Peyer's patch (tissue), 4 donors: ENCODE measurements around the gene IL18R1. TPM values are rescaled to one million over a fixed set of nuclear protein-coding genes. Genes with fewer than 3 reads are reported as not detected.
A peak's percentile ranks its signal among the peaks of the same experiment; 100 is the strongest.

Source experiments
- DNase-seq, 3 donors: peaks; one replicate each; pipeline ENCODE4 v3.0.0-alpha.2; 2017 to 2019
- H3K27ac ChIP-seq, 4 donors: fragments of 200-600 bp; sonication (generic); one replicate each; pipeline ENCODE4 v1.5.1; 2016 to 2019
- H3K27me3 ChIP-seq, 2 donors: fragments of 200-600 bp; sonication (generic); one replicate each; pipeline ENCODE4 v1.5.1; 2019
- H3K36me3 ChIP-seq, 3 donors: fragments of 200-600 bp; sonication (generic); one replicate each; pipeline ENCODE4 v1.5.1; 2016 to 2019
- H3K4me1 ChIP-seq, 4 donors: fragments of 200-600 bp; sonication (generic); one replicate each; pipeline ENCODE4 v1.5.1; 2016 to 2019
- H3K4me3 ChIP-seq, 4 donors: fragments of 200-600 bp; sonication (generic); 1 replicate in 3 of 4; 2 replicates in 1 of 4; pipeline ENCODE4 v1.5.1; 2016 to 2019; ENCODE audit warnings: mild to moderate bottlenecking in 1 of 4
- H3K9me3 ChIP-seq, 4 donors: fragments of 200-600 bp; sonication (generic); one replicate each; pipeline ENCODE4 v1.5.1; 2016 to 2019; ENCODE audit warnings: mild to moderate bottlenecking in 1 of 4
- POLR2A ChIP-seq, 2 donors: fragments of 450-650 bp; IDR thresholded peaks; one replicate each; pipeline ENCODE4 v1.5.1; 2017; ENCODE audit warnings: antibody characterized with exemption in 2 of 2, mild to moderate bottlenecking in 2 of 2, moderate library complexity in 2 of 2
- total RNA-seq, 4 donors: library from RNA; depleted of rRNA; stranded (reverse); fragments of >200 nt; gene quantifications; one replicate each; pipeline ENCODE4 v1.1.0, GENCODE V29; 2016
- TF ChIP-seq, protein P1 (sequence below), 6 experiments: fragments of 450-650 bp in 4 of 6; fragments of 200-600 bp in 2 of 6; sonication (generic) in 1 of 6; IDR thresholded peaks; one replicate each; pipeline ENCODE4 v1.5.1; 2017 to 2019; ENCODE audit warnings: antibody characterized with exemption in 6 of 6, mild to moderate bottlenecking in 3 of 6, moderate library complexity in 1 of 6

IL18R1 gene
- total RNA-seq, 4 donors from 2014 or later = 3.6 to 20.6 (median 12.9) TPM

GRCh38 chr2:102366406-102367112, 11.0 kb downstream of the IL18R1 start:
- Histone ChIP-seq H3K4me1 (no peaks in the 10 kb centered on the region), H3K36me3 (no peaks in the 10 kb centered on the region), H3K4me3 (no peak overlapping the region), H3K9me3 (peaks cover 0 to 6% (median 2%) of the 10 kb centered on the region in 4 donors), H3K27ac (peak overlapping the region; percentile 59 to 80 (median 74)), H3K27me3 (no peaks in the 10 kb centered on the region)
- TF ChIP-seq, protein P1, sequence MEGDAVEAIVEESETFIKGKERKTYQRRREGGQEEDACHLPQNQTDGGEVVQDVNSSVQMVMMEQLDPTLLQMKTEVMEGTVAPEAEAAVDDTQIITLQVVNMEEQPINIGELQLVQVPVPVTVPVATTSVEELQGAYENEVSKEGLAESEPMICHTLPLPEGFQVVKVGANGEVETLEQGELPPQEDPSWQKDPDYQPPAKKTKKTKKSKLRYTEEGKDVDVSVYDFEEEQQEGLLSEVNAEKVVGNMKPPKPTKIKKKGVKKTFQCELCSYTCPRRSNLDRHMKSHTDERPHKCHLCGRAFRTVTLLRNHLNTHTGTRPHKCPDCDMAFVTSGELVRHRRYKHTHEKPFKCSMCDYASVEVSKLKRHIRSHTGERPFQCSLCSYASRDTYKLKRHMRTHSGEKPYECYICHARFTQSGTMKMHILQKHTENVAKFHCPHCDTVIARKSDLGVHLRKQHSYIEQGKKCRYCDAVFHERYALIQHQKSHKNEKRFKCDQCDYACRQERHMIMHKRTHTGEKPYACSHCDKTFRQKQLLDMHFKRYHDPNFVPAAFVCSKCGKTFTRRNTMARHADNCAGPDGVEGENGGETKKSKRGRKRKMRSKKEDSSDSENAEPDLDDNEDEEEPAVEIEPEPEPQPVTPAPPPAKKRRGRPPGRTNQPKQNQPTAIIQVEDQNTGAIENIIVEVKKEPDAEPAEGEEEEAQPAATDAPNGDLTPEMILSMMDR (IDR thresholded peaks at IDR 0.05) = no peak
- TF ChIP-seq POLR2A (IDR thresholded peaks at IDR 0.05) = no peak
- no peak for DNase-seq

DNA sequence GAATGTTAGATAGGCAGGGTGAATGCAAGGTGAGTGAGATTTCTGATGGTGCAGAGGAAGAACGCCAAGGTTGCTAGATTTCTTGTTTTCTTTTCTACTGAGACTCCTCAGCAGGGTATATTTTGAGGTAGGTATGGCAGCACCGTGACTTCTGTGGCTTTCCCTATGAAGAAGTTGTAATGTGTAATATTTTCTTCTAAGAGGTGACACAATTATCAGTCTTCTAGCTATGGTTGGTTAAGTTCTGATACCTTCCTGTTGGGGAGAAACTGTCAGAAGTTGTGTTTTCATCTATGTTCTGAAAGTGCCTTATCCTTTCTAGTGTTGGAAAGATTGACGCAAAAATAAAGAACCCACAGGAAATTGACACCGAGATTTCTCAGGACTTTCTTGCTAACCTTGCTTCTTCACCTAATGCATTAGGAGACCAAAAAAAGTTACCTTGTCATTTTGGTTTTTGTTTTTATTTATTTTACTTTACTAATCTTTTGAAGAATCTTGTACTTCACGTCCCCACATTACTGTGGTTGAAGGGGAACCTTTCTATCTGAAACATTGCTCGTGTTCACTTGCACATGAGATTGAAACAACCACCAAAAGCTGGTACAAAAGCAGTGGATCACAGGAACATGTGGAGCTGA, 11.9 kb downstream of the IL18R1 start:
- Histone ChIP-seq H3K27me3 (no peaks in the 10 kb centered on the region), H3K36me3 (no peaks in the 10 kb centered on the region), H3K27ac (peak overlapping the region; percentile 59 to 80 (median 74)), H3K4me1 (no peaks in the 10 kb centered on the region), H3K4me3 (no peak overlapping the region), H3K9me3 (peaks cover 0 to 6% (median 2%) of the 10 kb centered on the region in 4 donors)
- TF ChIP-seq, protein P1 (IDR thresholded peaks at IDR 0.05) = no peak
- no peak for TF ChIP-seq POLR2A (IDR thresholded peaks at IDR 0.05)
- DNase-seq = no peak

DNA sequence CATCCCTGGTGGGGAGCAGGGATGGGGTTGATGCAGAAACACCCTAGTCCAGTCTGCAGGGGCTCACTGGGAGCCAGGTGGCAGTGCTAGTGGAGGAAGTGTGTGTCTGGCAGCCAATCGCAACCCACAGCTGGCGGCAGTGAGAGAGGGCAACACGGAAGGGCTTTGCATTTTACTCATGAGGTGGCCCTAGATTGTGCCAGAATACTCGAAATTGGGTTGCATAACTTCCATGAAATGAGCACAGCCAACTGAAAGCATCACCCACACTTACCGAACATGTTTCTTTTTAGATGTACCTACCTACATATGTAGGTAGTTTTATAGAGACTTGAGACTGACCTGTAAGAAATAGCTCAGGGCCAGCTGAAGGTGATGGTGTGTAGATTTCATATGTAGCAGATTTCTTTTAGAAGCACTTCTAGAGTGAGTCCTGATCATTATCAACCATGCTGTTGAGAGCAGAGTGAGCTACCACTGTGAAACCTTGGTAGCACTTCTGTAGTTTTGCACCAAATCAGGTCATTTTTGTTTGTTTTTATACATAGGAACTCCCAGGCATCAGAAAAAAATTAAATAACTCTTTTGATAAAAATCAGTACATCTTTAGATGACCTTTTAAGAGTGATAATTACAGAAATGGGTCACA, 13.0 kb downstream of the IL18R1 start:
- Histone ChIP-seq H3K9me3 (peaks cover 0 to 6% (median 2%) of the 10 kb centered on the region in 4 donors), H3K27ac (peak overlapping the region; percentile 30 to 68 (median 45)), H3K4me3 (peak overlapping the region in 2 of 4 donors; percentile 1 to 14), H3K4me1 (no peaks in the 10 kb centered on the region), H3K36me3 (no peaks in the 10 kb centered on the region), H3K27me3 (no peaks in the 10 kb centered on the region)
- TF ChIP-seq POLR2A (IDR thresholded peaks at IDR 0.05) = no peak
- TF ChIP-seq, protein P1 (IDR thresholded peaks at IDR 0.05) = no peak
- DNase-seq = peak in 1 of 3 donors; percentile 25

DNA sequence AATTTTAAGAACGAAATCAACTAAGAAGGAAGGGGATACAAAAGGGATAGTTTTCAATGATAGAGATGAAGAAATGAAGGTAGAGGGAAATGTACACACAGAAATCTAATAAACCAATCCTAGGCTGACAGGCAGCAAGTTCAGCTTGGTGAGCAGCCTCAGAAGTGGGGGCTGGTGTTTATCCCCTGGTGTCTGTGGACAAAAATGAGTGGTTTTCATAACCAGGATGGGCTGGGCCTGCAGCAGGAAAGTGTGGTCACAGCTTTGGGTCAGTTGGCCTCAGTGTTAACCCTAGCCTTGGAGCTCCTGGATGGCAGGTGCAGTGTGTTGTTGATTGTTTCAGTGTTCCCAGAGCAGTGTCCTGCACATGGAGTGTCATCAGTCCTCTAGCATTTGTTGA, 14.3 kb downstream of the IL18R1 start:
- H3K27ac ChIP-seq = peak overlapping the region in 1 of 4 donors; percentile 21
- H3K4me1 ChIP-seq = no peaks in the 10 kb centered on the region
- no peak for DNase-seq
- peaks cover 0 to 6% (median 2%) of the 10 kb centered on the region in 4 donors for H3K9me3 ChIP-seq
- H3K27me3 ChIP-seq = no peaks in the 10 kb centered on the region
- TF ChIP-seq, protein P1 (IDR thresholded peaks at IDR 0.05) = no peak
- TF ChIP-seq POLR2A (IDR thresholded peaks at IDR 0.05) = no peak
- no peaks in the 10 kb centered on the region for H3K36me3 ChIP-seq
- no peak overlapping the region for H3K4me3 ChIP-seq

DNA sequence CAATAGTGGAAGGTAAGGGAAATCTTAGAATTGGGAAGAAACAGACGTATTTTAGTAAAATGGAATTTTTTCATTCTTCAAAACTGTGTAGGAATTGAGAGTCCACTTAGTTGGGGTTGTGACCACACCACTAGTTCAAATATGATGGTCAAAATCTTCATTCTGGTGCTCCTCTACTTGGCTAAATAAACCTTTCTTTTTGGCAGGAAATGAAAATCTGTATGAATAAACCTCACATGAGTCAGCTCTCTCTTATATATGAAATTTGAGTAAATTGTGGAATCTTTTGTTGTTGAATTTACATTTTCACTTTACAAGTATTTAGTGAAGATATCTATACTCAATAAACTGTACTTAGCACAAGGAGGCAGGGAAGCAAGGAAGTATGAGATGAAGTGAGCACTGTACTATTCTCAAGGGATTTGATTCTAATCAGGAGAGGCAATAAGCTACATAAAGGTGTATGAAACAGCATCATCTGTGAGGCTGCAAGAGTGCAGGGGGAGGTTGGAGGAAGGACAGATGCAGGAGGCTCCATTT, 20.5 kb downstream of the IL18R1 start:
- TF ChIP-seq POLR2A (IDR thresholded peaks at IDR 0.05) = no peak
- TF ChIP-seq, protein P1 (IDR thresholded peaks at IDR 0.05) = no peak
- Histone ChIP-seq H3K9me3 (no peaks in the 10 kb centered on the region), H3K36me3 (no peaks in the 10 kb centered on the region), H3K27me3 (no peaks in the 10 kb centered on the region), H3K27ac (no peak overlapping the region), H3K4me1 (no peaks in the 10 kb centered on the region), H3K4me3 (no peak overlapping the region)
- no peak for DNase-seq
